ENCODE results near the gene MICA. TPM values are rescaled to one million over a fixed set of nuclear protein-coding genes. Genes with fewer than 3 reads are reported as not detected.

The MICA gene
- total RNA-seq, 4 donors from 2014 or later, result 7.1 to 16.4 (median 15.2) TPM

GRCh38 chr6:31397901-31398525, 5.4 kb upstream of the MICA start:
- H3K36me3 ChIP-seq, result no peaks in the 10 kb centered on the region
- H3K27ac ChIP-seq, result no peak overlapping the region
- H3K4me1 ChIP-seq, result peaks cover 44% of the 10 kb centered on the region
- TF ChIP-seq EP300 (IDR thresholded peaks at IDR 0.05) (no peak), POLR2AphosphoS5 (IDR thresholded peaks at IDR 0.05) (no peak), CTCF (IDR thresholded peaks at IDR 0.05) (no peak), POLR2A (IDR thresholded peaks at IDR 0.05) (no peak)
- no peaks in the 10 kb centered on the region for H3K9me3 ChIP-seq
- no peak overlapping the region for H3K4me3 ChIP-seq
- WGBS, result 73% methylated on average over 10 of the region's 10 CpGs
- no peaks in the 10 kb centered on the region for H3K27me3 ChIP-seq
- DNase-seq (ENCODE audit: low spot score in 2 of 2), result no peak

DNA sequence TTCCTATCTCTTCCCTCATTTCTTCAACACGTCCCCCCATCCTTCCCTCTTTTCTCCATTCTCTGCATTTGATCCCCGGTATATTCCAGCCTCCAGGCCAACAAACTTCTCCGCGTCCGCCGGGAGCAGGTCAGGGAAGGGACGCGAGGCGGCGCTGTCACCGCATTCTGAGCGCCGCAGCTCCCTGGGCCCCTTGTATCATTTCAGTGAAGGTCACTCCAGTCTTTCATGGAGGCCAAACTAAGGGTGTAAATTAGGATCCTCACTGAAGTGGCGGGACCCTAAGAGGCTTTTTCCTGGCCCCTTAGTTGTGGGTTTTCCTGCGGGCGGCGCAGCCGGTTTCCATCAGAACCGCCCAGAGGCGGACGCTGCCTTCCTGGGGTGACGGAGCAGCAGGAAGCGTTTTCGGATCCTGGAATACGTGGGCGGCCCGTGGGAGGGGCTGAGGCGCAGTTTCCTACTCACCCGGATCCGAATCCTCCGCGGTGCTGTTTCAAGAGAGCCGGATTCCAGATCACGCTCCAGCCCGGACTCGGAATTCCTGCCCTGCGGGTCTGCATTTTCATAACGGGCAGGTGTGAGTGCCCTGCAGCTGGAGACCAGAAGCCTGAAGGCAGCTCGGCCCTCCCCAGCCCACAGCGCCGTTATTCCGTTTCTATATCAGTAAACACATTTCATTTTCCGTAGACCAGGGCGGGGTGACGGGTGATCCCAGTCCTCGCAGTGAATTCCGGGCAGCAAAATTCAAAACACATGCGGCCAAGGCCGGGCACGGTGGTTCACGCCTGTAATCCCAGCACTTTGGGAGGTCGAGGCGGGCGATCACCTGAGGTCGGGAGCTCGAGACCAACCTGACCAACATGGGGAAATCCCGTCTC, 3.6 kb upstream of the MICA start:
- no peaks in the 10 kb centered on the region for H3K9me3 ChIP-seq
- TF ChIP-seq POLR2AphosphoS5 (IDR thresholded peaks at IDR 0.05), result peak in 1 of 3 donors; percentile 49
- no peak for TF ChIP-seq POLR2A (IDR thresholded peaks at IDR 0.05)
- no peak for TF ChIP-seq EP300 (IDR thresholded peaks at IDR 0.05)
- TF ChIP-seq CTCF (IDR thresholded peaks at IDR 0.05), result peak; percentile 87 to 92
- peak overlapping the region; percentile 94 for H3K27ac ChIP-seq
- H3K4me3 ChIP-seq, result peak overlapping the region; percentile 64
- under 1% methylated on average over 33 of the region's 57 CpGs for WGBS
- DNase-seq (ENCODE audit: low spot score in 2 of 2), result peak; percentile 96
- H3K36me3 ChIP-seq, result no peaks in the 10 kb centered on the region
- H3K4me1 ChIP-seq, result peaks cover 59% of the 10 kb centered on the region
- H3K27me3 ChIP-seq, result no peaks in the 10 kb centered on the region

DNA sequence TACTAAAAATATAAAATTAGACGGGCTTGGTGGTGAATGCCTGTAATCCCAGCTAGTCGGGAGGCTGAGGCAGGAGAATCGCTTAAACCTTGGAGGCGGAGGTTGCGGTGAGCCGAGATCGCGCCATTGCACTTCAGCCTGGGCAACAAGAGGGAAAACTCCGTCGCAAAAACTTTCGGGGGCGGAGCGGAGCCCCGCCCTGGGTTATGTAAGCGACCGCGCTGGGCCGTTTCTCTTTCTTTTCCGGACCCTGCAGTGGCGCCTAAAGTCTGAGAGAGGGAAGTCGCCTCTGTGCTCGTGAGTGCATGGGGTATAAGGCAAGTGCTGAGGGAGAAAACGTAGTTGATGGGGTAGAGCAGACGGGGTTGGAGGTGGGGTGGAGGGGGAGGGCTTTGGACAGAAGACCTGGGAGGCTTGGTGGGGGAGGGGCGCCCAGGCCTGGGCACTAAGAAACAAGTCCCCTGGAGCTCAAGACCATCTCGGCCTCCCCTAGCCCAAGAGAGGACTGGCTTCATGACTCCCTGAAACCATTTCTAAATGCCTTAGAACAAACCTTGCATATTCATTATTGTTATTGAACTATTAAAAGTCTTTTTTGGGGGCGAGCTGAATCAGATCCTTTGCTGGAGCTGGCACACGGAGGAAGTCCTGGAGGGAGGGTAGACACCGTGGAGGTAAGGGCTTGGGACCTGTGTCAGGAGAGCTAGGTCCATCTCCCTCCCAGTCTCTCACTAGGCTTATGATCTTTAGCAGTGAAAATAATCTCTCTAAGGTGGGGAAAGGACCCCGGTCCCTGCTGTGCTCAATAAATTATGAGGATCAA, 2.7 kb upstream of the MICA start:
- Histone ChIP-seq H3K4me3 (peak overlapping the region; percentile 64), H3K4me1 (peaks cover 60% of the 10 kb centered on the region), H3K9me3 (no peaks in the 10 kb centered on the region), H3K27ac (peak overlapping the region; percentile 94), H3K27me3 (no peaks in the 10 kb centered on the region), H3K36me3 (no peaks in the 10 kb centered on the region)
- peak; percentile 87 to 92 for DNase-seq (ENCODE audit: low spot score in 2 of 2)
- TF ChIP-seq POLR2A (IDR thresholded peaks at IDR 0.05) (peak in 1 of 2 donors; percentile 64), CTCF (IDR thresholded peaks at IDR 0.05) (no peak), POLR2AphosphoS5 (IDR thresholded peaks at IDR 0.05) (no peak), EP300 (IDR thresholded peaks at IDR 0.05) (no peak)
- 2% methylated on average over 23 of the region's 30 CpGs for WGBS

GRCh38 chr6:31401403-31401802, 2.0 kb upstream of the MICA start:
- WGBS, result 23% methylated on average over 4 of the region's 4 CpGs
- no peak for DNase-seq (ENCODE audit: low spot score in 2 of 2)
- Histone ChIP-seq H3K4me3 (peak overlapping the region; percentile 64), H3K9me3 (no peaks in the 10 kb centered on the region), H3K27ac (peak overlapping the region; percentile 94), H3K27me3 (no peaks in the 10 kb centered on the region), H3K4me1 (peaks cover 65% of the 10 kb centered on the region), H3K36me3 (no peaks in the 10 kb centered on the region)
- TF ChIP-seq POLR2AphosphoS5 (IDR thresholded peaks at IDR 0.05), result no peak
- no peak for TF ChIP-seq EP300 (IDR thresholded peaks at IDR 0.05)
- no peak for TF ChIP-seq POLR2A (IDR thresholded peaks at IDR 0.05)
- TF ChIP-seq CTCF (IDR thresholded peaks at IDR 0.05), result no peak

All from suprapubic skin (tissue), 4 donors.